HG03378 (cell line): ENCODE results near the gene RXYLT1.
A peak's percentile ranks its signal among the peaks of the same experiment; 100 is the strongest.

Experiments used
- ATAC-seq: cut with Tn5 transposase; IDR thresholded peaks from one replicate; pipeline ENCODE4 v1.9.1; 2021; ENCODE audit warnings: mild to moderate bottlenecking, moderate library complexity; ENCODE audit not compliant: unreplicated experiment

RXYLT1 gene

GRCh38 chr12:63843254-63843720, 63.6 kb downstream of the RXYLT1 start:
- no peak for ATAC-seq

- ATAC-seq = peak; percentile 93
Observed at GRCh38 chr12:63843721-63844390, 64.1 kb downstream of the RXYLT1 start.

- ATAC-seq = no peak
Observed at GRCh38 chr12:63844391-63845341, 65.0 kb downstream of the RXYLT1 start, which contains the start of gene SRGAP1. Gene SRGAP1, plus strand, starts transcription at chr12:63844700. Its CDS starts 117 bp downstream, at chr12:63844817.

GRCh38 chr12:63845726-63846125, 66.0 kb downstream of the RXYLT1 start:
- no peak for ATAC-seq

GRCh38 chr12:63846238-63846967, 66.7 kb downstream of the RXYLT1 start:
- ATAC-seq = no peak

GRCh38 chr12:63848450-63848849, 68.7 kb downstream of the RXYLT1 start:
- ATAC-seq = no peak

GRCh38 chr12:63849106-63849620, 69.5 kb downstream of the RXYLT1 start:
- no peak for ATAC-seq

GRCh38 chr12:63849641-63850040, 69.9 kb downstream of the RXYLT1 start:
- ATAC-seq = no peak

- ATAC-seq = no peak
Observed at GRCh38 chr12:63853978-63854377, 74.3 kb downstream of the RXYLT1 start.

- ATAC-seq = no peak
Observed at GRCh38 chr12:63855299-63855698, 75.6 kb downstream of the RXYLT1 start.

GRCh38 chr12:63857771-63858670, 78.3 kb downstream of the RXYLT1 start:
- ATAC-seq = no peak
